GM12878 (cell line): ENCODE data around the gene NFIL3.

Experiments
- CEBPB ChIP-seq, 2 experiments: fragments of 150-350 bp in 1 of 2; IDR thresholded peaks; 2 replicates each; pipeline ENCODE4 v1.6.1; 2012 to 2014; ENCODE audit warnings: low read depth in 2 of 2, low read length in 2 of 2, borderline replicate concordance in 1 of 2, inconsistent platforms in 1 of 2
- CHD2 ChIP-seq: IDR thresholded peaks from 2 replicates; pipeline ENCODE4 v1.6.1; 2011; ENCODE audit warnings: low read depth, low read length, improper control_type of control experiment, borderline replicate concordance
- CHD4 ChIP-seq: fragments of 200-600 bp; sonication (generic); IDR thresholded peaks from 2 replicates; pipeline ENCODE4 v1.6.1; 2016; ENCODE audit warnings: mild to moderate bottlenecking
- CTCF ChIP-seq, 3 experiments: IDR thresholded peaks in 2 of 3; conservative IDR thresholded peaks in 1 of 3; 2 replicates each; pipeline ENCODE4 v1.5.1; 2011; ENCODE audit warnings: low read depth in 3 of 3, low read length in 3 of 3, mild to moderate bottlenecking in 3 of 3, control low read depth in 2 of 3, moderate library complexity in 2 of 3, inconsistent platforms in 1 of 3, mixed read lengths in 1 of 3; ENCODE audit not compliant: control insufficient read depth in 2 of 3, insufficient read depth in 1 of 3; ENCODE audit errors: extremely low read depth in 1 of 3
- MAX ChIP-seq: IDR thresholded peaks from 2 replicates; pipeline ENCODE4 v1.6.1; 2012; ENCODE audit warnings: low read depth, low read length, improper control_type of control experiment
- POLR2A ChIP-seq: IDR thresholded peaks from 2 replicates; pipeline ENCODE4 v1.6.1; 2011; ENCODE audit warnings: low read depth, mild to moderate bottlenecking, low read length
- TCF7 ChIP-seq: IDR thresholded peaks from 2 replicates; pipeline ENCODE4 v1.6.1; 2014; ENCODE audit warnings: antibody characterized with exemption, borderline replicate concordance
- ZNF274 ChIP-seq: IDR thresholded peaks from one replicate; pipeline ENCODE4 v1.8.0; 2011; ENCODE audit not compliant: insufficient read length, insufficient read depth
- ZZZ3 ChIP-seq: IDR thresholded peaks from 2 replicates; pipeline ENCODE4 v1.6.1; 2011; ENCODE audit warnings: low read depth; ENCODE audit not compliant: control insufficient read depth, insufficient read length
- TF ChIP-seq, protein P1 (sequence below): fragments of 450-650 bp; IDR thresholded peaks from 2 replicates; pipeline ENCODE4 v1.6.1; 2017; ENCODE audit warnings: mild to moderate bottlenecking, low read depth, inconsistent platforms; ENCODE audit not compliant: poor library complexity, severe bottlenecking

- TF ChIP-seq CTCF (IDR thresholded peaks at IDR 0.05 in 2 of 3, conservative IDR thresholded peaks at IDR 0.05 in 1 of 3; ENCODE audit: control insufficient read depth in 2 of 3, extremely low read depth in 1 of 3, insufficient read depth in 1 of 3, low read depth in 3 of 3, low read length in 3 of 3) (no peak), CEBPB (IDR thresholded peaks at IDR 0.05; ENCODE audit: borderline replicate concordance in 1 of 2, low read depth in 2 of 2, low read length in 2 of 2) (no peak), ZZZ3 (no peak), TCF7 (no peak), CHD4 (no peak), POLR2A (no peak), MAX (no peak), CHD2 (no peak), ZNF274 (no peak)
- TF ChIP-seq, protein P1, sequence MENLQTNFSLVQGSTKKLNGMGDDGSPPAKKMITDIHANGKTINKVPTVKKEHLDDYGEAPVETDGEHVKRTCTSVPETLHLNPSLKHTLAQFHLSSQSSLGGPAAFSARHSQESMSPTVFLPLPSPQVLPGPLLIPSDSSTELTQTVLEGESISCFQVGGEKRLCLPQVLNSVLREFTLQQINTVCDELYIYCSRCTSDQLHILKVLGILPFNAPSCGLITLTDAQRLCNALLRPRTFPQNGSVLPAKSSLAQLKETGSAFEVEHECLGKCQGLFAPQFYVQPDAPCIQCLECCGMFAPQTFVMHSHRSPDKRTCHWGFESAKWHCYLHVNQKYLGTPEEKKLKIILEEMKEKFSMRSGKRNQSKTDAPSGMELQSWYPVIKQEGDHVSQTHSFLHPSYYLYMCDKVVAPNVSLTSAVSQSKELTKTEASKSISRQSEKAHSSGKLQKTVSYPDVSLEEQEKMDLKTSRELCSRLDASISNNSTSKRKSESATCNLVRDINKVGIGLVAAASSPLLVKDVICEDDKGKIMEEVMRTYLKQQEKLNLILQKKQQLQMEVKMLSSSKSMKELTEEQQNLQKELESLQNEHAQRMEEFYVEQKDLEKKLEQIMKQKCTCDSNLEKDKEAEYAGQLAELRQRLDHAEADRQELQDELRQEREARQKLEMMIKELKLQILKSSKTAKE, result no peak
Measured at GRCh38 chr9:91408475-91408874, 15.2 kb downstream of the NFIL3 start.
